HEK293 (cell line): ENCODE results near the gene TSPEAR.

Experiments used
- CTCF ChIA-PET: fragments of 350-600 bp; formaldehyde crosslinking; extraction: SDS; loops from one replicate; lab custom pipeline; 2021; ENCODE audit warnings: antibody characterized with exemption; lab: Yijun Ruan, JAX
- POLR2A ChIA-PET: fragments of 300-600 bp; formaldehyde crosslinking; extraction: SDS; loops from one replicate; lab custom pipeline; 2020; ENCODE audit warnings: antibody characterized with exemption, inconsistent platforms; lab: Yijun Ruan, JAX
- H3K27ac ChIP-seq: fragments of 200-500 bp; sonication (Bioruptor generic); 2 replicates; pipeline ENCODE4 v1.5.1; 2014; ENCODE audit warnings: low read depth, low read length, control low read depth, inconsistent platforms; ENCODE audit errors: extremely low read depth
- H3K36me3 ChIP-seq, 2 experiments: fragments of 200-500 bp in 1 of 2; sonication (Bioruptor generic) in 1 of 2; 1 replicate in 1 of 2; 2 replicates in 1 of 2; pipeline ENCODE4 v1.5.1; 2014 to 2017; ENCODE audit warnings: inconsistent platforms in 2 of 2, low read length in 2 of 2; ENCODE audit not compliant: control insufficient read depth in 2 of 2, insufficient read depth in 1 of 2
- H3K4me1 ChIP-seq: fragments of 200-500 bp; sonication (Bioruptor generic); 2 replicates; pipeline ENCODE4 v1.5.1; 2014; ENCODE audit warnings: mild to moderate bottlenecking, low read length, inconsistent platforms; ENCODE audit not compliant: control insufficient read depth, insufficient read depth
- H3K4me3 ChIP-seq: 2 replicates; pipeline ENCODE4 v1.5.1; 2011; ENCODE audit warnings: low read depth, mild to moderate bottlenecking, control low read depth, low read length, moderate library complexity
- H3K9me3 ChIP-seq: fragments of 200-500 bp; sonication (Bioruptor generic); 2 replicates; pipeline ENCODE4 v1.5.1; 2014; ENCODE audit warnings: low read depth, low read length, inconsistent platforms; ENCODE audit not compliant: control insufficient read depth, insufficient read depth
- ATF2 ChIP-seq: fragments of 450-650 bp; formaldehyde crosslinking; IDR thresholded peaks from 2 replicates; pipeline ENCODE4 v1.5.1; 2016; ENCODE audit warnings: missing biosample characterization, missing genetic modification characterization, low read depth
- BCL6B ChIP-seq: fragments of 450-650 bp; formaldehyde crosslinking; IDR thresholded peaks from 2 replicates; pipeline ENCODE4 v1.5.1; 2017; ENCODE audit warnings: missing biosample characterization, missing genetic modification characterization
- INSM2 ChIP-seq: fragments of 450-650 bp; formaldehyde crosslinking; IDR thresholded peaks from 2 replicates; pipeline ENCODE4 v1.5.1; 2016; ENCODE audit warnings: missing biosample characterization, missing genetic modification characterization
- OVOL3 ChIP-seq: fragments of 450-650 bp; formaldehyde crosslinking; IDR thresholded peaks from 2 replicates; pipeline ENCODE4 v1.5.1; 2016; ENCODE audit warnings: missing biosample characterization, missing genetic modification characterization
- PATZ1 ChIP-seq: fragments of 450-650 bp; formaldehyde crosslinking; IDR thresholded peaks from 2 replicates; pipeline ENCODE4 v1.5.1; 2016; ENCODE audit warnings: missing biosample characterization, missing genetic modification characterization
- SP3 ChIP-seq: fragments of 450-650 bp; formaldehyde crosslinking; IDR thresholded peaks from 2 replicates; pipeline ENCODE4 v1.5.1; 2016; ENCODE audit warnings: missing biosample characterization, missing genetic modification characterization
- WT1 ChIP-seq: fragments of 450-650 bp; formaldehyde crosslinking; IDR thresholded peaks from 2 replicates; pipeline ENCODE4 v1.5.1; 2016; ENCODE audit warnings: missing biosample characterization, missing genetic modification characterization
- ZBTB44 ChIP-seq: fragments of 450-650 bp; IDR thresholded peaks from 2 replicates; pipeline ENCODE4 v1.5.1; 2018; ENCODE audit warnings: missing biosample characterization, mild to moderate bottlenecking, missing genetic modification characterization
- ZBTB48 ChIP-seq: fragments of 450-650 bp; formaldehyde crosslinking; IDR thresholded peaks from 2 replicates; pipeline ENCODE4 v1.5.1; 2016; ENCODE audit warnings: missing biosample characterization, missing genetic modification characterization
- ZFHX2 ChIP-seq: fragments of 450-650 bp; formaldehyde crosslinking; conservative IDR thresholded peaks from 2 replicates; pipeline ENCODE4 v1.5.1; 2016; ENCODE audit warnings: missing biosample characterization, missing genetic modification characterization
- ZFP69B ChIP-seq: fragments of 450-650 bp; formaldehyde crosslinking; IDR thresholded peaks from 2 replicates; pipeline ENCODE4 v1.5.1; 2016; ENCODE audit warnings: missing biosample characterization, missing genetic modification characterization
- ZNF114 ChIP-seq: fragments of 450-650 bp; formaldehyde crosslinking; IDR thresholded peaks from 2 replicates; pipeline ENCODE4 v1.5.0; 2017; ENCODE audit warnings: missing biosample characterization, missing genetic modification characterization
- ZNF121 ChIP-seq: fragments of 450-650 bp; formaldehyde crosslinking; IDR thresholded peaks from 2 replicates; pipeline ENCODE4 v1.5.1; 2016; ENCODE audit warnings: missing biosample characterization, missing genetic modification characterization
- ZNF221 ChIP-seq: fragments of 450-650 bp; formaldehyde crosslinking; IDR thresholded peaks from 2 replicates; pipeline ENCODE4 v1.5.1; 2017; ENCODE audit warnings: missing biosample characterization, missing genetic modification characterization, borderline replicate concordance
- ZNF26 ChIP-seq: fragments of 450-650 bp; formaldehyde crosslinking; IDR thresholded peaks from 2 replicates; pipeline ENCODE4 v1.5.1; 2016; ENCODE audit warnings: missing biosample characterization, missing genetic modification characterization
- ZNF274 ChIP-seq, 2 experiments: fragments of 200-500 bp in 1 of 2; fragments of 450-650 bp in 1 of 2; sonication (Bioruptor generic) in 1 of 2; formaldehyde crosslinking in 1 of 2; IDR thresholded peaks; 2 replicates each; pipeline versions ENCODE4 v1.5.1 to v1.6.1; 2014 to 2016; ENCODE audit warnings: borderline replicate concordance in 1 of 2, inconsistent platforms in 1 of 2, low read length in 1 of 2, missing biosample characterization in 1 of 2, missing genetic modification characterization in 1 of 2
- ZNF292 ChIP-seq: fragments of 450-650 bp; formaldehyde crosslinking; IDR thresholded peaks from 2 replicates; pipeline ENCODE4 v1.5.1; 2016; ENCODE audit warnings: low read depth, missing biosample characterization, missing genetic modification characterization, borderline replicate concordance
- ZNF311 ChIP-seq: fragments of 450-650 bp; formaldehyde crosslinking; IDR thresholded peaks from 2 replicates; pipeline ENCODE4 v1.5.1; 2017; ENCODE audit warnings: missing biosample characterization, missing genetic modification characterization, borderline replicate concordance
- ZNF37A ChIP-seq: fragments of 450-650 bp; IDR thresholded peaks from 2 replicates; pipeline ENCODE4 v1.5.1; 2018; ENCODE audit warnings: missing biosample characterization, missing genetic modification characterization
- ZNF621 ChIP-seq: fragments of 450-650 bp; formaldehyde crosslinking; IDR thresholded peaks from 2 replicates; pipeline ENCODE4 v1.5.1; 2017; ENCODE audit warnings: missing biosample characterization, missing genetic modification characterization
- ZNF629 ChIP-seq: fragments of 450-650 bp; formaldehyde crosslinking; IDR thresholded peaks from 2 replicates; pipeline ENCODE4 v1.5.1; 2017; ENCODE audit warnings: missing biosample characterization, missing genetic modification characterization
- ZNF639 ChIP-seq: fragments of 450-650 bp; formaldehyde crosslinking; IDR thresholded peaks from 2 replicates; pipeline ENCODE4 v1.5.1; 2016; ENCODE audit warnings: missing biosample characterization, missing genetic modification characterization
- ZNF843 ChIP-seq: fragments of 450-650 bp; formaldehyde crosslinking; IDR thresholded peaks from 2 replicates; pipeline ENCODE4 v1.5.1; 2016; ENCODE audit warnings: missing biosample characterization, missing genetic modification characterization

The TSPEAR gene

GRCh38 chr21:44727321-44727720 lies 15.9 kb upstream of the TSPEAR start (continued):
- no peak for TF ChIP-seq INSM2
- no peak for TF ChIP-seq ZNF292 (tag by site-specific recombination)
- no peak for TF ChIP-seq PATZ1 (tag by site-specific recombination)
- no peak for TF ChIP-seq ZNF629 (tag by site-specific recombination)
- no peak for TF ChIP-seq ZBTB44 (tag by site-specific recombination)
- no peak for TF ChIP-seq SP3 (tag by site-specific recombination)
- no peak for TF ChIP-seq ZNF221 (tag by site-specific recombination)
- TF ChIP-seq ZNF37A (tag by site-specific recombination), result no peak
- TF ChIP-seq ZNF639 (tag by site-specific recombination), result no peak
- TF ChIP-seq ZBTB48, result no peak
- no peak for TF ChIP-seq BCL6B (tag by site-specific recombination)
- no peak for TF ChIP-seq ZNF621 (tag by site-specific recombination)
- no peak for TF ChIP-seq ZFHX2
- TF ChIP-seq ZNF311, result no peak
- TF ChIP-seq, all 188 proteins: peak for 0

GRCh38 chr21:44726826-44727225 lies 15.5 kb upstream of the TSPEAR start:
- H3K9me3 ChIP-seq, result no peaks in the 10 kb centered on the region

More at GRCh38 chr21:44726826-44727225, 15.5 kb upstream of the TSPEAR start:
- ChIA-PET POLR2A (no interaction called here), CTCF (no interaction called here)
- Histone ChIP-seq H3K4me1 (no peaks in the 10 kb centered on the region), H3K36me3 (no peaks in the 10 kb centered on the region), H3K27ac (no peak overlapping the region), H3K4me3 (no peak overlapping the region)
- TF ChIP-seq ZNF26 (tag by site-specific recombination) (no peak), ZNF121 (tag by site-specific recombination) (no peak), INSM2 (no peak), WT1 (tag by site-specific recombination) (no peak), ZNF114 (no peak), ATF2 (tag by site-specific recombination) (no peak), ZNF843 (tag by site-specific recombination) (no peak), ZFP69B (tag by site-specific recombination) (no peak), OVOL3 (tag by site-specific recombination) (no peak), ZNF274 (IDR thresholded peaks at IDR 0.05; ENCODE audit: low read length) (no peak), ZNF274 (tag by site-specific recombination; IDR thresholded peaks at IDR 0.05; ENCODE audit: borderline replicate concordance) (no peak)
- TF ChIP-seq, all 188 proteins: peak for 0
